Activated T-cell treated with anti-CD3 and anti-CD28 coated beads, Interleukin-2, amount 50 U/mL, for 48 hours (primary cell): ENCODE measurements around the gene CTXND1.

Source experiments
- DNase-seq, 2 experiments: peaks; one replicate each; pipeline ENCODE4 v3.0.0-alpha.2; 2020

Gene CTXND1

GRCh38 chr15:80207887-80208286, 44.1 kb downstream of the CTXND1 start:
- no peak for DNase-seq

- DNase-seq = no peak
Measured at GRCh38 chr15:80204231-80204630, 47.8 kb downstream of the CTXND1 start.

- DNase-seq = no peak
Measured at GRCh38 chr15:80203361-80203885, 48.6 kb downstream of the CTXND1 start.

GRCh38 chr15:80202641-80203360, 49.2 kb downstream of the CTXND1 start:
- DNase-seq = no peak

GRCh38 chr15:80202016-80202315, 50.0 kb downstream of the CTXND1 start:
- no peak for DNase-seq

GRCh38 chr15:80201256-80202015, 50.6 kb downstream of the CTXND1 start:
- DNase-seq = no peak

- DNase-seq = no peak
Measured at GRCh38 chr15:80199869-80200268, 52.1 kb downstream of the CTXND1 start.

GRCh38 chr15:80199366-80199765, 52.6 kb downstream of the CTXND1 start:
- DNase-seq = no peak

GRCh38 chr15:80194914-80195313, 57.1 kb downstream of the CTXND1 start:
- DNase-seq = no peak

- DNase-seq = no peak
Measured at GRCh38 chr15:80194186-80194585, 57.8 kb downstream of the CTXND1 start.

- no peak for DNase-seq
Measured at GRCh38 chr15:80191897-80192595, 60.0 kb downstream of the CTXND1 start.

GRCh38 chr15:80191198-80191597, 60.8 kb downstream of the CTXND1 start:
- no peak for DNase-seq

- no peak for DNase-seq
Measured at GRCh38 chr15:80188251-80188650, 63.8 kb downstream of the CTXND1 start.

GRCh38 chr15:80186597-80186996, 65.4 kb downstream of the CTXND1 start:
- DNase-seq = no peak

GRCh38 chr15:80186066-80186465, 65.9 kb downstream of the CTXND1 start:
- no peak for DNase-seq

- no peak for DNase-seq
Measured at GRCh38 chr15:80185152-80185551, 66.9 kb downstream of the CTXND1 start.

GRCh38 chr15:80184554-80184953, 67.5 kb downstream of the CTXND1 start:
- DNase-seq = no peak

- DNase-seq = no peak
Measured at GRCh38 chr15:80183886-80184285, 68.1 kb downstream of the CTXND1 start.

- DNase-seq = no peak
Measured at GRCh38 chr15:80183306-80183705, 68.7 kb downstream of the CTXND1 start.

GRCh38 chr15:80182611-80183261, 69.3 kb downstream of the CTXND1 start:
- no peak for DNase-seq

GRCh38 chr15:80180986-80181385, 71.0 kb downstream of the CTXND1 start:
- no peak for DNase-seq

- DNase-seq = no peak
Measured at GRCh38 chr15:80180468-80180867, 71.5 kb downstream of the CTXND1 start.

- no peak for DNase-seq
Measured at GRCh38 chr15:80179935-80180334, 72.1 kb downstream of the CTXND1 start.
